HG02571 (cell line): ENCODE measurements around the gene DISP2.

ENCODE experiments used
- ATAC-seq: cut with Tn5 transposase; IDR thresholded peaks from one replicate; pipeline ENCODE4 v1.9.1; 2021; ENCODE audit warnings: mild to moderate bottlenecking, moderate library complexity; ENCODE audit not compliant: unreplicated experiment

Gene DISP2

DNA sequence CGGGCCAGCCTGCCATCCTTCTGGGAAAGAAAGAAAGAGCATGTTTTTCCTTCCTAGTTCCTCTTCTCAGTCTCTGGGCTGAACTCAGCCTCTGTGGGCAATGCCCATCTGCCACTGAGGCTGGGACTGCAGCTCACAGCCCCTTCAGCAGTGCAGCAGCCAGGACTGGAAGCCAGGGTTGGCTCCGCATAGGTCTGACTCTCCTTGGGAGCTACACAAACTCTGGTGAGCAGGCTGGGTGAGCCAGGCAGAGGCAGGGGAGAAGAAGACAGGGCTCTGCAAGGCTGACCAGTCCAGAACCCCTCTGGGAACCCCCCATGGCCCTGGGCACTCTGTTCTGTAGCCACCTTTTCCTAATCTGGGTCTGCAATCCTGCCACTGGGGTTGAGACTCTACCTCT, 3.6 kb downstream of the DISP2 start:
- ATAC-seq, result no peak

GRCh38 chr15:40363611-40364010, 5.6 kb downstream of the DISP2 start:
- no peak for ATAC-seq

GRCh38 chr15:40364251-40364650, 6.2 kb downstream of the DISP2 start:
- ATAC-seq, result no peak

- no peak for ATAC-seq
These were observed 7.0 kb downstream of the DISP2 start for GRCh38 chr15:40365016-40365415.

- no peak for ATAC-seq
These were observed 7.8 kb downstream of the DISP2 start for GRCh38 chr15:40365624-40366456.

- no peak for ATAC-seq
These were observed 8.7 kb downstream of the DISP2 start for GRCh38 chr15:40366457-40367370.

DNA sequence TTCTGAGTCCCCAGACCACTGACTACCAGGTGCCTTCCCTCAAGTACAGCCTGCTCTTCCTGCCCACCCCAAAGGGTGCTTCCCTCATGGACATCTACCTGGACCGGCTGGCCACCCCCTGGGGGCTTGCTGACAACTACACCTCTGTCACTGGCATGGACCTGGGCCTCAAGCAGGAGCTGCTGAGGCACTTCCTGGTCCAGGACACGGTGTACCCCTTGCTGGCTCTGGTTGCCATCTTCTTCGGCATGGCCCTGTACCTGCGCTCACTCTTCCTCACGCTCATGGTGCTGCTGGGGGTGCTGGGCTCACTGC, 9.3 kb downstream of the DISP2 start:
- ATAC-seq, result no peak

DNA sequence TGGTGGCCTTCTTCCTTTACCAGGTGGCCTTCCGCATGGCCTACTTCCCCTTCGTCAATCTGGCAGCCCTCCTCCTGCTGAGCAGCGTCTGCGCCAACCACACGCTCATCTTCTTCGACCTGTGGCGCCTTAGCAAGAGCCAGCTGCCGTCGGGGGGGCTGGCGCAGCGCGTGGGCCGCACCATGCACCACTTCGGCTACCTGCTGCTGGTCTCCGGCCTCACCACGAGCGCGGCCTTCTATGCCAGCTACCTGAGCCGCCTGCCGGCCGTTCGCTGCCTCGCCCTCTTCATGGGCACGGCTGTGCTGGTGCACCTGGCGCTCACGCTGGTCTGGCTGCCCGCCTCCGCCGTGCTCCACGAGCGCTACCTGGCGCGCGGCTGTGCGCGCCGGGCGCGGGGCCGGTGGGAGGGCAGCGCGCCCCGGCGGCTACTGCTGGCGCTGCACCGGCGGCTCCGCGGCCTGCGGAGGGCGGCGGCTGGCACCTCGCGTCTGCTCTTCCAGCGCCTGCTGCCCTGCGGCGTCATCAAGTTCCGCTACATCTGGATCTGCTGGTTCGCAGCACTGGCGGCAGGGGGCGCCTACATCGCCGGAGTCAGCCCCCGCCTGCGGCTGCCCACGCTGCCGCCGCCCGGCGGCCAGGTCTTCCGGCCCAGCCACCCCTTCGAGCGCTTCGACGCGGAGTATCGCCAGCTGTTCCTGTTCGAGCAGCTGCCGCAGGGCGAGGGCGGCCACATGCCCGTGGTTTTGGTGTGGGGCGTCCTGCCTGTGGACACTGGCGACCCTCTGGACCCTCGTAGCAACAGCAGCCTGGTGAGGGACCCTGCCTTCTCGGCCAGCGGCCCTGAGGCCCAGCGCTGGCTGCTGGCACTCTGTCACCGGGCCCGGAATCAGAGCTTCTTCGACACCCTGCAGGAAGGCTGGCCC, 9.9 kb downstream of the DISP2 start:
- no peak for ATAC-seq

GRCh38 chr15:40368719-40369473, 10.9 kb downstream of the DISP2 start:
- ATAC-seq, result no peak

- no peak for ATAC-seq
These were observed 11.5 kb downstream of the DISP2 start for GRCh38 chr15:40369474-40369869.

- ATAC-seq, result no peak
These were observed 12.0 kb downstream of the DISP2 start for GRCh38 chr15:40369971-40370370.

GRCh38 chr15:40372981-40373380, 15.0 kb downstream of the DISP2 start:
- ATAC-seq, result no peak

- no peak for ATAC-seq
These were observed 19.6 kb downstream of the DISP2 start for GRCh38 chr15:40377606-40378005.

DNA sequence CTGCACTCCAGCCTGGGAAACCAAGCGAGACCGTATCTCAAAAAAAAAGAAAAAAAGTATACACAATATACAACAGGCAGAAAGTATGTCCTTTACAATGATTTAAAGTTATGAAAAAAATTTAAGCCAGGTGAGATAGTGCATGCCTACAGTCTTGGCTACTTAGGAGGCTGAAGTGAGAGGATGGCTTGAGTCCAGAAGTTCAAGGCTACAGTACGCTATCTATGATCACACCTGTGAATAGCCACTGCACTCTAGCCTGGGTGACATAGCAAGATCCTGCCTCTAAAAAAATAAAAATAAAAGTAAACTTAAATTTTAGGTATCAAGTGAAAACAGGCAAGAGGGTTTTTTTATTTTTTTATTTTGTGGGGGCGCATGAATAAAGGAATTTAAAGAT, 21.4 kb downstream of the DISP2 start:
- ATAC-seq, result no peak

- ATAC-seq, result no peak
These were observed 21.8 kb downstream of the DISP2 start for GRCh38 chr15:40379853-40380252.

GRCh38 chr15:40380636-40381035, 22.6 kb downstream of the DISP2 start:
- ATAC-seq, result no peak

DNA sequence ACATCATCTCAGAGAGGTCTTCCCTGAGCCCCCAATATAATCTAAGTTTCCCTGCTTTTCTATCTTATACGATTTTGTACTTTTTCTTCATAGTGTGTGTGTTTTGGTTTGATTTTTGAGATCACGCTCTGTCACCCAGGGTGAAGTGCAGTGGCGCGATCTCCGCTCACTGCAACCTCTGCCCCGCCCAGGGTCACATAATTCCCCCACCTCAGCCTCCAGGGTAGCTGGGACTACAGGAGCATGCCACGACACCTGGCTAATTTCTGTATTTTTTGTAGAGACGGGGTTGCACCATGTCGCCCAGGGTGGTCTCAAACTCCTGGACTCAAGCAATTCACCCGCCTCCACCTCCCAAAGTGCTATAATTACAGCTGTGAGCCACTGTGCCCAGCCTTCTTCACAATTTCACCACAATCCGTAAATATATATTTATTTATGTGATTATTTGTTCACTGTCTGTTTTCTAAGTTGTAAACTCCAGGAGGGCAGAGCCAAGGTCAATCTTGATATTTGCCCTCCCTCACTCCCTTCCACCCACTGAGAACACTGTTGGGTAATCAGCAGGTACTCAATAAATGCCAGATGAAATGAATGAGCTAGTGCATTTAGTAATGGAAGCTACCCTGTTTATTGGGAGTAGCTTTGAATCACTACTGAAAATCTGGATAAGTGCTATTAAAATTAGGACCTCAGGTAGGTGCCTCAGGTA, 24.0 kb downstream of the DISP2 start:
- no peak for ATAC-seq

- ATAC-seq, result peak; percentile 92
These were observed 24.8 kb downstream of the DISP2 start, which contains the start of gene KNSTRN for GRCh38 chr15:40382580-40383456. Gene KNSTRN, plus strand, starts transcription at chr15:40382721. Its CDS starts 115 bp downstream, at chr15:40382836.

GRCh38 chr15:40386480-40386879, 28.5 kb downstream of the DISP2 start:
- no peak for ATAC-seq
